ENCODE results near the gene SPOP. TPM values are rescaled to one million over a fixed set of nuclear protein-coding genes. Genes with fewer than 3 reads are reported as not detected.

Gene SPOP
- total and polyA plus RNA-seq, 11 donors: 28.5 to 96.1 (median 60.4) TPM

GRCh38 chr17:49585422-49586027 lies 92.4 kb downstream of the SPOP start:
- peaks cover 0 to 10% (median 0%) of the 10 kb centered on the region in 12 donors for H3K4me1 ChIP-seq
- 62 to 75% (median 70%) methylated on average over 3 of the region's 3 CpGs for WGBS, 4 donors
- H3K27ac ChIP-seq: no peak overlapping the region
- ATAC-seq (no peak), DNase-seq (no peak)
- H3K9me3 ChIP-seq: no peaks in the 10 kb centered on the region
- no peaks in the 10 kb centered on the region for H3K27me3 ChIP-seq
- intact Hi-C loops (cut with DNase I): no loop called here
- peaks cover 0 to 7% (median 2%) of the 10 kb centered on the region in 9 donors for H3K36me3 ChIP-seq
- no peak for TF ChIP-seq POLR2A (IDR thresholded peaks at IDR 0.05)
- TF ChIP-seq CTCF (IDR thresholded peaks at IDR 0.05): no peak
- no peak overlapping the region for H3K4me3 ChIP-seq

- H3K27ac ChIP-seq: no peak overlapping the region
- DNase-seq (no peak), ATAC-seq (no peak)
- TF ChIP-seq POLR2A (IDR thresholded peaks at IDR 0.05) (no peak), CTCF (IDR thresholded peaks at IDR 0.05) (no peak)
- H3K27me3 ChIP-seq: no peaks in the 10 kb centered on the region
- no peak overlapping the region for H3K4me3 ChIP-seq
- H3K36me3 ChIP-seq: peaks cover 0 to 7% (median 0%) of the 10 kb centered on the region in 9 donors
- 85 to 92% (median 87%) methylated on average over 4 of the region's 4 CpGs for WGBS, 4 donors
- H3K9me3 ChIP-seq: no peaks in the 10 kb centered on the region
- intact Hi-C loops (cut with DNase I): no loop called here
- peaks cover 0 to 10% (median 0%) of the 10 kb centered on the region in 12 donors for H3K4me1 ChIP-seq
These were observed 94.0 kb downstream of the SPOP start for GRCh38 chr17:49583889-49584288.

GRCh38 chr17:49583226-49583625 lies 94.7 kb downstream of the SPOP start:
- 86 to 97% (median 96%) methylated on average over 4 to 5 of the region's 5 CpGs for WGBS, 4 donors
- TF ChIP-seq POLR2A (IDR thresholded peaks at IDR 0.05): no peak
- TF ChIP-seq CTCF (IDR thresholded peaks at IDR 0.05): no peak
- Histone ChIP-seq H3K27me3 (no peaks in the 10 kb centered on the region), H3K27ac (no peak overlapping the region), H3K4me3 (no peak overlapping the region), H3K9me3 (no peaks in the 10 kb centered on the region), H3K4me1 (peaks cover 0 to 10% (median 0%) of the 10 kb centered on the region in 12 donors), H3K36me3 (peaks cover 0 to 7% (median 0%) of the 10 kb centered on the region in 9 donors)
- intact Hi-C loops (cut with DNase I): no loop called here
- no peak for ATAC-seq
- no peak for DNase-seq

- Histone ChIP-seq H3K36me3 (peaks cover 0 to 4% (median 0%) of the 10 kb centered on the region in 9 donors), H3K27me3 (no peaks in the 10 kb centered on the region), H3K9me3 (no peaks in the 10 kb centered on the region), H3K27ac (no peak overlapping the region), H3K4me1 (peaks cover 0 to 13% (median under 1%) of the 10 kb centered on the region in 12 donors), H3K4me3 (no peak overlapping the region)
- no peak for TF ChIP-seq POLR2A (IDR thresholded peaks at IDR 0.05)
- no peak for TF ChIP-seq CTCF (IDR thresholded peaks at IDR 0.05)
- intact Hi-C loops (cut with DNase I): no loop called here
- WGBS, 4 donors: 86 to 96% (median 88%) methylated on average over 8 of the region's 8 CpGs
- ATAC-seq: no peak
- DNase-seq: no peak
These were observed 95.1 kb downstream of the SPOP start for GRCh38 chr17:49582789-49583188.
